H1 (cell line): ENCODE data around the gene PRODH. TPM values are rescaled to one million over a fixed set of nuclear protein-coding genes. Genes with fewer than 3 reads are reported as not detected.

Experiments used
- ATF2 ChIP-seq: IDR thresholded peaks from 2 replicates; pipeline ENCODE4 v1.6.1; 2012; ENCODE audit warnings: low read length, inconsistent platforms
- CHD7 ChIP-seq: fragments of 300-600 bp; sonication (generic); IDR thresholded peaks from 2 replicates; pipeline ENCODE4 v1.7.1; 2012; ENCODE audit warnings: low read length, moderate library complexity, mild to moderate bottlenecking, inconsistent platforms; ENCODE audit not compliant: insufficient replicate concordance
- MAFK ChIP-seq: IDR thresholded peaks from 2 replicates; pipeline ENCODE4 v1.6.1; 2012; ENCODE audit warnings: low read depth, mild to moderate bottlenecking, improper control_type of control experiment, low read length
- RBBP5 ChIP-seq: IDR thresholded peaks from 2 replicates; pipeline ENCODE4 v1.7.1; 2012; ENCODE audit warnings: low read depth, mild to moderate bottlenecking, inconsistent platforms, low read length, moderate library complexity, borderline replicate concordance
- SRF ChIP-seq: IDR thresholded peaks from 2 replicates; pipeline ENCODE4 v1.6.1; 2011; ENCODE audit warnings: mild to moderate bottlenecking, low read depth, low read length, moderate library complexity
- TAF1 ChIP-seq: IDR thresholded peaks from 2 replicates; pipeline ENCODE4 v1.6.1; 2011; ENCODE audit warnings: mild to moderate bottlenecking, low read depth, low read length
- polyA plus RNA-seq, 7 experiments: library from polyadenylated mRNA; depleted of rRNA in 3 of 7; stranded (reverse) in 5 of 7; unstranded in 2 of 7; fragments of >200 nt in 5 of 7; fragments of 200-250 nt in 2 of 7; gene quantifications; 1 replicate in 5 of 7; 2 replicates in 1 of 7; 4 replicates in 1 of 7; pipeline versions ENCODE4 v1.2.1 to v1.2.3, GENCODE V29; 2011 to 2013; ENCODE audit warnings: missing spikeins in 2 of 7, mixed read lengths in 2 of 7
- total RNA-seq: library from RNA; stranded (reverse); fragmentation: NEBNext Ultra II Directional; extraction: Animal tissue kit (Norgen Biotek cat#: 25700); gene quantifications from 2 replicates; pipeline ENCODE4 v1.2.1, GENCODE V29; 2021

The PRODH gene
- total and polyA plus RNA-seq, 2 of the 8 experiments (the other 6 are each of a cell fraction or from before 2014, with no cell fraction given): 27.6 to 45.6 TPM

- TF ChIP-seq ATF2: no peak
- TF ChIP-seq MAFK: no peak
- TF ChIP-seq SRF: no peak
- TF ChIP-seq CHD7: no peak
- no peak for TF ChIP-seq TAF1
- no peak for TF ChIP-seq RBBP5
Observed at GRCh38 chr22:18966748-18967147, 30.7 kb upstream of the PRODH start (continued).
